HepG2 (cell line): ENCODE results near the gene KIAA1755. TPM values are rescaled to one million over a fixed set of nuclear protein-coding genes. Genes with fewer than 3 reads are reported as not detected.

Experiments
- AHR ChIP-seq: IDR thresholded peaks from 2 replicates; pipeline ENCODE4 v1.6.1; 2018; ENCODE audit warnings: missing genetic modification reagents, missing compliant biosample characterization
- ARNT ChIP-seq: fragments of 450-650 bp; IDR thresholded peaks from 2 replicates; pipeline ENCODE4 v1.6.1; 2017
- FOXC1 ChIP-seq: sonication (generic); formaldehyde crosslinking; IDR thresholded peaks from 2 replicates; pipeline ENCODE4 v1.8.0; 2022; ENCODE audit warnings: mild to moderate bottlenecking, missing genetic modification reagents, borderline replicate concordance
- HIVEP1 ChIP-seq: sonication (generic); formaldehyde crosslinking; IDR thresholded peaks from 2 replicates; pipeline ENCODE4 v1.4.0; 2020; ENCODE audit warnings: mild to moderate bottlenecking, missing genetic modification reagents
- HOXA9 ChIP-seq: sonication (generic); formaldehyde crosslinking; IDR thresholded peaks from 2 replicates; pipeline ENCODE4 v1.8.1; 2022; ENCODE audit warnings: missing genetic modification reagents, mild to moderate bottlenecking, moderate library complexity, borderline replicate concordance
- KDM4B ChIP-seq: sonication (generic); formaldehyde crosslinking; IDR thresholded peaks from 2 replicates; pipeline ENCODE4 v1.4.0; 2020; ENCODE audit warnings: missing genetic modification reagents
- NR2F2 ChIP-seq: IDR thresholded peaks from 2 replicates; pipeline ENCODE4 v1.6.1; 2012; ENCODE audit warnings: low read depth, inconsistent platforms, borderline replicate concordance
- SALL1 ChIP-seq: sonication (generic); formaldehyde crosslinking; IDR thresholded peaks from 2 replicates; pipeline ENCODE4 v1.8.0; 2022; ENCODE audit warnings: mild to moderate bottlenecking, missing genetic modification reagents
- SOX6 ChIP-seq, 2 experiments: fragments of 450-650 bp in 1 of 2; sonication (generic) in 1 of 2; formaldehyde crosslinking in 1 of 2; IDR thresholded peaks; 2 replicates each; pipeline versions ENCODE4 v1.4.0 to v1.6.1; 2017 to 2020; ENCODE audit warnings: antibody characterized with exemption in 1 of 2, mild to moderate bottlenecking in 1 of 2, missing genetic modification reagents in 1 of 2
- ZNF225 ChIP-seq: sonication (generic); formaldehyde crosslinking; IDR thresholded peaks from 2 replicates; pipeline ENCODE4 v1.4.0; 2020; ENCODE audit warnings: mild to moderate bottlenecking, missing genetic modification reagents
- ZNF780A ChIP-seq: sonication (generic); formaldehyde crosslinking; IDR thresholded peaks from 2 replicates; pipeline ENCODE4 v1.8.0; 2022; ENCODE audit warnings: mild to moderate bottlenecking, missing genetic modification reagents, moderate library complexity
- ZNF782 ChIP-seq: sonication (generic); formaldehyde crosslinking; IDR thresholded peaks from 2 replicates; pipeline ENCODE4 v1.4.0; 2020; ENCODE audit warnings: missing genetic modification reagents, mild to moderate bottlenecking, borderline replicate concordance
- ZNF883 ChIP-seq: sonication (generic); formaldehyde crosslinking; IDR thresholded peaks from 2 replicates; pipeline ENCODE4 v1.5.1; 2020; ENCODE audit warnings: mild to moderate bottlenecking, missing genetic modification reagents; ENCODE audit errors: not compliant biosample characterization
- ZNF891 ChIP-seq: sonication (generic); formaldehyde crosslinking; IDR thresholded peaks from 2 replicates; pipeline ENCODE4 v1.5.0; 2020; ENCODE audit warnings: mild to moderate bottlenecking, missing genetic modification reagents
- polyA plus RNA-seq, 8 experiments: library from polyadenylated mRNA; depleted of rRNA in 3 of 8; stranded (reverse) in 7 of 8; unstranded in 1 of 8; fragments of >200 nt; fragmentation: Illumina TruSeq in 4 of 8; extraction: Trizol in 4 of 8; gene quantifications; 2 replicates each; pipeline versions ENCODE4 v1.2.1 to v1.2.3, GENCODE V29; 2011 to 2016; ENCODE audit warnings: low read depth in 4 of 8, missing spikeins in 1 of 8, mixed read lengths in 1 of 8; ENCODE audit not compliant: insufficient read depth in 1 of 8
- total RNA-seq, 5 experiments: library from RNA; depleted of rRNA; stranded (reverse); fragments of >200 nt; fragmentation: Illumina TruSeq; extraction: Trizol; gene quantifications; 2 replicates each; pipeline ENCODE4 v1.2.3, GENCODE V29; 2016; ENCODE audit warnings: low read depth in 1 of 5
- TF ChIP-seq, protein P1 (sequence below): sonication (generic); formaldehyde crosslinking; IDR thresholded peaks from 2 replicates; pipeline ENCODE4 v1.5.1; 2020; ENCODE audit warnings: mild to moderate bottlenecking, missing genetic modification reagents, borderline replicate concordance
- TF ChIP-seq, protein P2 (sequence below): sonication (generic); formaldehyde crosslinking; IDR thresholded peaks from 2 replicates; pipeline ENCODE4 v1.4.0; 2020; ENCODE audit warnings: missing genetic modification reagents
- TF ChIP-seq, protein P3 (sequence below): sonication (generic); formaldehyde crosslinking; IDR thresholded peaks from 2 replicates; pipeline ENCODE4 v1.8.0; 2022; ENCODE audit warnings: low read depth, missing genetic modification reagents
- TF ChIP-seq, protein P4 (sequence below): sonication (generic); formaldehyde crosslinking; conservative IDR thresholded peaks from 2 replicates; pipeline ENCODE4 v1.4.0; 2020; ENCODE audit warnings: missing genetic modification reagents
- TF ChIP-seq, protein P5 (sequence below): sonication (generic); formaldehyde crosslinking; IDR thresholded peaks from 2 replicates; pipeline ENCODE4 v1.4.0; 2020; ENCODE audit warnings: missing genetic modification reagents
- TF ChIP-seq, protein P6 (sequence below): sonication (generic); formaldehyde crosslinking; IDR thresholded peaks from 2 replicates; pipeline ENCODE4 v1.5.0; 2020; ENCODE audit warnings: mild to moderate bottlenecking, missing genetic modification reagents, borderline replicate concordance

KIAA1755 gene
- total and polyA plus RNA-seq, 2 of the 13 experiments (the other 11 are each of a cell fraction or from before 2014, with no cell fraction given), result 0.04 TPM; not detected in 1

DNA sequence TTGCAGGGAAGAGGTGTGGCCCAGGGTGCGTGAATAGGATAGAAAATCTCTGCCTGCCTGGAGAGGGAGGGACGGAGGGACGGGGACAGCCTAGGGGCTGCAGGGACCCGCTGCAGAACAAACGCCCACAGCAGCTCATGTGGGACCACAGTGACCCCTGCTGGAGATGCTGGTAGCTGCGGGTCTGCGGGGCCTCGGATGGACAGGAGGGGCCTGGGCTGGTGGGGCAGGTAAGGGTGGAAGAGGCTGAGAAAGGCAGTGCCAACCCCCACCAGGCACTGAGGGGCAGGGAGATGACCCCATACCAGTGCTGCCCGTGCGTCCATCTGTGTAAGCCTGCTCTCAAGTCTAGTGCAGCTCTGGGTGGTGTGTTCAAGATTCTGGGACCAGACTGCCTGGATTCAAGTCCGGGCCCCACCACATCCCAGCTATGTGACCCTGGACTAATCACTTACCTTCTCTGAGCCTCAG is 39.4 kb downstream of the KIAA1755 start (continued):
- TF ChIP-seq, protein P1, sequence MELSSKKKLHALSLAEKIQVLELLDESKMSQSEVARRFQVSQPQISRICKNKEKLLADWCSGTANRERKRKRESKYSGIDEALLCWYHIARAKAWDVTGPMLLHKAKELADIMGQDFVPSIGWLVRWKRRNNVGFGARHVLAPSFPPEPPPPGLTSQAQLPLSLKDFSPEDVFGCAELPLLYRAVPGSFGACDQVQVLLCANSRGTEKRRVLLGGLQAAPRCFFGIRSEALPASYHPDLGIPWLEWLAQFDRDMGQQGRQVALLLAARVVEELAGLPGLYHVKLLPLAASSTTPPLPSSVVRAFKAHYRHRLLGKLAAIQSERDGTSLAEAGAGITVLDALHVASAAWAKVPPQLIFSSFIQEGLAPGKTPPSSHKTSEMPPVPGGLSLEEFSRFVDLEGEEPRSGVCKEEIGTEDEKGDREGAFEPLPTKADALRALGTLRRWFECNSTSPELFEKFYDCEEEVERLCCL (CRISPR knock-in tag), result no peak
- TF ChIP-seq SALL1 (peak; percentile 83), ARNT (no peak), FOXC1 (CRISPR knock-in tag) (peak; percentile 24; the same call in 1 of the 2 replicates), ZNF780A (CRISPR knock-in tag) (no peak), HIVEP1 (0 out of 2 replicates have a peak, but pooled peaks have one; percentile 17), ZNF891 (CRISPR knock-in tag) (peak; percentile 73; the same call in 1 of the 2 replicates), AHR (peak; percentile 81; the same call in 1 of the 2 replicates), KDM4B (CRISPR knock-in tag) (peak; percentile 55; the same call in 1 of the 2 replicates), HOXA9 (CRISPR knock-in tag) (0 out of 2 replicates have a peak, but pooled peaks have one; percentile 48), ZNF782 (peak; percentile 90), ZNF883 (CRISPR knock-in tag) (peak; percentile 33), SOX6 (IDR thresholded peaks at IDR 0.05) (no peak), SOX6 (CRISPR knock-in tag; IDR thresholded peaks at IDR 0.05) (peak; percentile 36; the same call in 1 of the 2 replicates), NR2F2 (no peak; the same call in 1 of the 2 replicates), ZNF225 (CRISPR knock-in tag) (peak; percentile 42; the same call in 1 of the 2 replicates)
- TF ChIP-seq, protein P2, sequence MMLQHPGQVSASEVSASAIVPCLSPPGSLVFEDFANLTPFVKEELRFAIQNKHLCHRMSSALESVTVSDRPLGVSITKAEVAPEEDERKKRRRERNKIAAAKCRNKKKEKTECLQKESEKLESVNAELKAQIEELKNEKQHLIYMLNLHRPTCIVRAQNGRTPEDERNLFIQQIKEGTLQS (CRISPR knock-in tag), result peak; percentile 38; the same call in 1 of the 2 replicates
- TF ChIP-seq, protein P3, sequence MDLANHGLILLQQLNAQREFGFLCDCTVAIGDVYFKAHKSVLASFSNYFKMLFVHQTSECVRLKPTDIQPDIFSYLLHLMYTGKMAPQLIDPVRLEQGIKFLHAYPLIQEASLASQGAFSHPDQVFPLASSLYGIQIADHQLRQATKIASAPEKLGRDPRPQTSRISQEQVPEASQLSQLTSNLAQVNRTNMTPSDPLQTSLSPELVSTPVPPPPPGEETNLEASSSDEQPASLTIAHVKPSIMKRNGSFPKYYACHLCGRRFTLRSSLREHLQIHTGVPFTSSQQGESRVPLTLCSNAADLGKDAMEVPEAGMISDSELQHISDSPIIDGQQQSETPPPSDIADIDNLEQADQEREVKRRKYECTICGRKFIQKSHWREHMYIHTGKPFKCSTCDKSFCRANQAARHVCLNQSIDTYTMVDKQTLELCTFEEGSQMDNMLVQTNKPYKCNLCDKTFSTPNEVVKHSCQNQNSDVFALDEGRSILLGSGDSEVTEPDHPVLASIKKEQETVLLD, result 0 out of 2 replicates have a peak, but pooled peaks have one; percentile 28
- TF ChIP-seq, protein P4, sequence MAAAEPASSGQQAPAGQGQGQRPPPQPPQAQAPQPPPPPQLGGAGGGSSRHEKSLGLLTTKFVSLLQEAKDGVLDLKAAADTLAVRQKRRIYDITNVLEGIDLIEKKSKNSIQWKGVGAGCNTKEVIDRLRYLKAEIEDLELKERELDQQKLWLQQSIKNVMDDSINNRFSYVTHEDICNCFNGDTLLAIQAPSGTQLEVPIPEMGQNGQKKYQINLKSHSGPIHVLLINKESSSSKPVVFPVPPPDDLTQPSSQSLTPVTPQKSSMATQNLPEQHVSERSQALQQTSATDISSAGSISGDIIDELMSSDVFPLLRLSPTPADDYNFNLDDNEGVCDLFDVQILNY (CRISPR knock-in tag), result no peak
- TF ChIP-seq, protein P5, sequence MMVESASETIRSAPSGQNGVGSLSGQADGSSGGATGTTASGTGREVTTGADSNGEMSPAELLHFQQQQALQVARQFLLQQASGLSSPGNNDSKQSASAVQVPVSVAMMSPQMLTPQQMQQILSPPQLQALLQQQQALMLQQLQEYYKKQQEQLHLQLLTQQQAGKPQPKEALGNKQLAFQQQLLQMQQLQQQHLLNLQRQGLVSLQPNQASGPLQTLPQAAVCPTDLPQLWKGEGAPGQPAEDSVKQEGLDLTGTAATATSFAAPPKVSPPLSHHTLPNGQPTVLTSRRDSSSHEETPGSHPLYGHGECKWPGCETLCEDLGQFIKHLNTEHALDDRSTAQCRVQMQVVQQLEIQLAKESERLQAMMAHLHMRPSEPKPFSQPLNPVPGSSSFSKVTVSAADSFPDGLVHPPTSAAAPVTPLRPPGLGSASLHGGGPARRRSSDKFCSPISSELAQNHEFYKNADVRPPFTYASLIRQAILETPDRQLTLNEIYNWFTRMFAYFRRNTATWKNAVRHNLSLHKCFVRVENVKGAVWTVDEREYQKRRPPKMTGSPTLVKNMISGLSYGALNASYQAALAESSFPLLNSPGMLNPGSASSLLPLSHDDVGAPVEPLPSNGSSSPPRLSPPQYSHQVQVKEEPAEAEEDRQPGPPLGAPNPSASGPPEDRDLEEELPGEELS (CRISPR knock-in tag), result peak; percentile 21; the same call in 1 of the 2 replicates
- TF ChIP-seq, protein P6, sequence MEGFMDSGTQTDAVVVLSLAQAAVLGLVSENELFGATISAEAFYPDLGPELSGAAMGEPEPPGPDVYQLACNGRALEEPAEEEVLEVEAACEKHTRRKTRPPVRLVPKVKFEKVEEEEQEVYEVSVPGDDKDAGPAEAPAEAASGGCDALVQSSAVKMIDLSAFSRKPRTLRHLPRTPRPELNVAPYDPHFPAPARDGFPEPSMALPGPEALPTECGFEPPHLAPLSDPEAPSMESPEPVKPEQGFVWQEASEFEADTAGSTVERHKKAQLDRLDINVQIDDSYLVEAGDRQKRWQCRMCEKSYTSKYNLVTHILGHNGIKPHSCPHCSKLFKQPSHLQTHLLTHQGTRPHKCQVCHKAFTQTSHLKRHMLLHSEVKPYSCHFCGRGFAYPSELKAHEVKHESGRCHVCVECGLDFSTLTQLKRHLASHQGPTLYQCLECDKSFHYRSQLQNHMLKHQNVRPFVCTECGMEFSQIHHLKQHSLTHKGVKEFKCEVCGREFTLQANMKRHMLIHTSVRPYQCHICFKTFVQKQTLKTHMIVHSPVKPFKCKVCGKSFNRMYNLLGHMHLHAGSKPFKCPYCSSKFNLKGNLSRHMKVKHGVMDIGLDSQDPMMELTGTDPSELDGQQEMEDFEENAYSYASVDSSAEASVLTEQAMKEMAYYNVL (CRISPR knock-in tag), result 0 out of 2 replicates have a peak, but pooled peaks have one; percentile 8
